SK-N-SH treated with all-trans-retinoic acid at 6 μM for 48 hours (cell line): ENCODE data around the gene FHOD3.

Source experiments
- ATAC-seq: fragments of 200-7000 bp; cut with Tn5 transposase; 3 replicates; pipeline ENCODE4 v1.9.1; 2020; ENCODE audit warnings: mild to moderate bottlenecking, moderate library complexity
- ARNTL ChIP-seq: fragments of 450-650 bp; formaldehyde crosslinking; IDR thresholded peaks from 2 replicates; pipeline ENCODE4 v1.5.0; 2020; ENCODE audit warnings: low read depth, mild to moderate bottlenecking, moderate library complexity, borderline replicate concordance
- BACH2 ChIP-seq: fragments of 250-450 bp; sonication (Bioruptor Pico); IDR thresholded peaks from 2 replicates; pipeline ENCODE4 v1.9.0; 2021; ENCODE audit warnings: mild to moderate bottlenecking, borderline replicate concordance
- CREB5 ChIP-seq: fragments of 250-450 bp; sonication (Bioruptor Pico); IDR thresholded peaks from 2 replicates; pipeline ENCODE4 v1.5.1; 2020; ENCODE audit warnings: low read depth, mild to moderate bottlenecking, moderate library complexity
- CSDC2 ChIP-seq: fragments of 250-450 bp; sonication (Bioruptor Pico); IDR thresholded peaks from 2 replicates; pipeline ENCODE4 v1.5.0; 2020; ENCODE audit warnings: mild to moderate bottlenecking, moderate library complexity
- ESRRG ChIP-seq: fragments of 250-450 bp; sonication (Bioruptor Pico); IDR thresholded peaks from 2 replicates; pipeline ENCODE4 v1.6.1; 2021; ENCODE audit warnings: mild to moderate bottlenecking
- GLIS3 ChIP-seq: fragments of 250-450 bp; sonication (Bioruptor Pico); IDR thresholded peaks from 2 replicates; pipeline ENCODE4 v1.5.0; 2020; ENCODE audit warnings: mild to moderate bottlenecking, moderate library complexity
- ISL1 ChIP-seq: fragments of 250-450 bp; sonication (Bioruptor Pico); IDR thresholded peaks from 2 replicates; pipeline ENCODE4 v2.1.2; 2022; ENCODE audit warnings: mild to moderate bottlenecking, moderate library complexity
- PATZ1 ChIP-seq: fragments of 250-450 bp; sonication (Bioruptor Pico); IDR thresholded peaks from 2 replicates; pipeline ENCODE4 v1.8.0; 2020; ENCODE audit warnings: mild to moderate bottlenecking, moderate library complexity, borderline replicate concordance
- POU6F1 ChIP-seq: fragments of 250-450 bp; sonication (Bioruptor Pico); IDR thresholded peaks from 2 replicates; pipeline ENCODE4 v1.8.0; 2021; ENCODE audit warnings: low read depth, mild to moderate bottlenecking, moderate library complexity, borderline replicate concordance
- PPARA ChIP-seq: fragments of 250-450 bp; sonication (Bioruptor Pico); IDR thresholded peaks from 2 replicates; pipeline ENCODE4 v1.5.0; 2020; ENCODE audit warnings: mild to moderate bottlenecking, borderline replicate concordance
- RARB ChIP-seq: fragments of 250-450 bp; sonication (Bioruptor Pico); IDR thresholded peaks from 2 replicates; pipeline ENCODE4 v1.8.0; 2021; ENCODE audit warnings: mild to moderate bottlenecking, moderate library complexity
- SNAI2 ChIP-seq: fragments of 250-450 bp; sonication (Bioruptor Pico); IDR thresholded peaks from 2 replicates; pipeline ENCODE4 v1.5.0; 2020; ENCODE audit warnings: mild to moderate bottlenecking, moderate library complexity
- TCF4 ChIP-seq: fragments of 250-450 bp; sonication (Bioruptor Pico); IDR thresholded peaks from 2 replicates; pipeline ENCODE4 v1.8.0; 2021; ENCODE audit warnings: mild to moderate bottlenecking, moderate library complexity, borderline replicate concordance
- TOX ChIP-seq: fragments of 250-450 bp; sonication (Bioruptor Pico); IDR thresholded peaks from 2 replicates; pipeline ENCODE4 v1.8.0; 2021; ENCODE audit warnings: mild to moderate bottlenecking, moderate library complexity, borderline replicate concordance
- TSHZ2 ChIP-seq: fragments of 250-450 bp; sonication (Bioruptor Pico); IDR thresholded peaks from 2 replicates; pipeline ENCODE4 v1.5.0; 2020; ENCODE audit warnings: mild to moderate bottlenecking, moderate library complexity
- ZC3H10 ChIP-seq: fragments of 250-450 bp; sonication (Bioruptor Pico); IDR thresholded peaks from 2 replicates; pipeline ENCODE4 v1.5.1; 2021; ENCODE audit warnings: mild to moderate bottlenecking, moderate library complexity
- ZFP3 ChIP-seq: fragments of 250-450 bp; sonication (Bioruptor Pico); IDR thresholded peaks from 2 replicates; pipeline ENCODE4 v1.5.0; 2020; ENCODE audit warnings: mild to moderate bottlenecking, moderate library complexity
- ZFP30 ChIP-seq: fragments of 450-650 bp; formaldehyde crosslinking; IDR thresholded peaks from 2 replicates; pipeline ENCODE4 v1.5.0; 2022; ENCODE audit warnings: mild to moderate bottlenecking, moderate library complexity
- ZNF565 ChIP-seq: fragments of 450-650 bp; formaldehyde crosslinking; conservative IDR thresholded peaks from 2 replicates; pipeline ENCODE4 v1.5.0; 2020; ENCODE audit warnings: low read depth, mild to moderate bottlenecking, moderate library complexity
- ZNF70 ChIP-seq: fragments of 450-650 bp; formaldehyde crosslinking; IDR thresholded peaks from 2 replicates; pipeline ENCODE4 v1.5.0; 2020; ENCODE audit warnings: mild to moderate bottlenecking, moderate library complexity
- ZNF8 ChIP-seq: fragments of 450-650 bp; formaldehyde crosslinking; IDR thresholded peaks from 2 replicates; pipeline ENCODE4 v1.5.0; 2020; ENCODE audit warnings: mild to moderate bottlenecking, moderate library complexity

Gene FHOD3

GRCh38 chr18:36580874-36581750, 283.6 kb downstream of the FHOD3 start:
- ATAC-seq = peak; percentile 86
- no peak for TF ChIP-seq TCF4 (CRISPR knock-in tag)
- TF ChIP-seq ZNF8 = no peak
- no peak for TF ChIP-seq ZFP30 (CRISPR knock-in tag)
- no peak for TF ChIP-seq ZFP3 (CRISPR knock-in tag)
- no peak for TF ChIP-seq ZNF70 (CRISPR knock-in tag)
- TF ChIP-seq TSHZ2 (CRISPR knock-in tag) = no peak
- TF ChIP-seq PATZ1 (CRISPR knock-in tag) = no peak
- TF ChIP-seq ZNF565 (CRISPR knock-in tag) = no peak
- TF ChIP-seq RARB = no peak
- no peak for TF ChIP-seq CREB5 (CRISPR knock-in tag)
- TF ChIP-seq PPARA (CRISPR knock-in tag) = no peak
- no peak for TF ChIP-seq GLIS3 (CRISPR knock-in tag)
- TF ChIP-seq ZC3H10 (CRISPR knock-in tag) = no peak
- TF ChIP-seq BACH2 = no peak
- TF ChIP-seq ARNTL (CRISPR knock-in tag) = no peak
- TF ChIP-seq TOX (CRISPR knock-in tag) = no peak
- no peak for TF ChIP-seq CSDC2 (CRISPR knock-in tag)

GRCh38 chr18:36582988-36583745, 285.7 kb downstream of the FHOD3 start:
- ATAC-seq = no peak
- TF ChIP-seq SNAI2 (CRISPR knock-in tag) (no peak), ZFP3 (CRISPR knock-in tag) (no peak), CREB5 (CRISPR knock-in tag) (no peak)

- TF ChIP-seq CSDC2 (CRISPR knock-in tag) = no peak
- no peak for TF ChIP-seq ISL1 (CRISPR knock-in tag)
- TF ChIP-seq ZFP3 (CRISPR knock-in tag) = no peak
- TF ChIP-seq CREB5 (CRISPR knock-in tag) = no peak
- no peak for TF ChIP-seq ESRRG (CRISPR knock-in tag)
- no peak for TF ChIP-seq PPARA (CRISPR knock-in tag)
- no peak for TF ChIP-seq PATZ1 (CRISPR knock-in tag)
- no peak for TF ChIP-seq ARNTL (CRISPR knock-in tag)
- no peak for TF ChIP-seq POU6F1 (CRISPR knock-in tag)
- TF ChIP-seq ZNF8 = no peak
- no peak for TF ChIP-seq TOX (CRISPR knock-in tag)
- no peak for TF ChIP-seq RARB
- no peak for TF ChIP-seq SNAI2 (CRISPR knock-in tag)
- TF ChIP-seq BACH2 = no peak
- peak; percentile 76 for ATAC-seq
Measured at GRCh38 chr18:36589857-36590543, 292.5 kb downstream of the FHOD3 start.
